ENCODE data around the gene EFNB2. TPM values are rescaled to one million over a fixed set of nuclear protein-coding genes. Genes with fewer than 3 reads are reported as not detected.
A peak's percentile ranks its signal among the peaks of the same experiment; 100 is the strongest.

The EFNB2 gene
- total RNA-seq, 1 donor from 2014 or later = 79.4 TPM

- Mint-ChIP-seq H3K9me3 (peaks cover 3% of the 10 kb centered on the region), H3K36me3 (ENCODE audit: low read depth) (no peaks in the 10 kb centered on the region), H3K27ac (ENCODE audit: unreplicated experiment) (peak overlapping the region; percentile 93), H3K4me1 (peaks cover 57% of the 10 kb centered on the region), H3K27me3 (ENCODE audit: low read depth) (no peaks in the 10 kb centered on the region), H3K4me3 (peak overlapping the region; percentile 64)
- DNase-seq (ENCODE audit: low read depth, low spot score) = no peak
- no peak for TF ChIP-seq CTCF (conservative IDR thresholded peaks at IDR 0.05)
Measured at GRCh38 chr13:106440866-106441265, 94.6 kb downstream of the EFNB2 start.

Other genes with a start within 250 kb of the EFNB2 start
- gene ARGLU1, start 32.5 kb upstream of the EFNB2 start, total RNA-seq = 142 and 148 TPM in 2 replicates